SK-N-MC (cell line): Measurements from ENCODE around the gene TRIAP1.
A peak's percentile ranks its signal among the peaks of the same experiment; 100 is the strongest.
"Not testable (repeated sequence)": the region's sequence is repeated elsewhere in the genome, so short reads cannot be mapped to it uniquely, and the experiment has no call there.

Experiments
- DNase-seq: peaks from one replicate; pipeline ENCODE4 v3.0.0-alpha.2; 2011; ENCODE audit warnings: low read depth, low spot score
- H3K27ac ChIP-seq: fragments of 200-600 bp; sonication (generic); 2 replicates; pipeline ENCODE4 v1.5.1; 2016; ENCODE audit warnings: mixed run types
- H3K36me3 ChIP-seq: fragments of 200-600 bp; sonication (generic); 2 replicates; pipeline ENCODE4 v1.6.1; 2017; ENCODE audit warnings: antibody characterized with exemption, low read length, mixed read lengths; ENCODE audit not compliant: insufficient read depth
- H3K4me3 ChIP-seq: fragments of 200-600 bp; sonication (generic); 2 replicates; pipeline ENCODE4 v1.5.1; 2016
- H3K9ac ChIP-seq: fragments of 200-600 bp; sonication (generic); 2 replicates; pipeline ENCODE4 v1.8.0; 2017; ENCODE audit warnings: mixed run types, mixed read lengths; ENCODE audit not compliant: insufficient read length
- H3K9me3 ChIP-seq: fragments of 200-600 bp; sonication (generic); 2 replicates; pipeline ENCODE4 v1.6.1; 2017; ENCODE audit warnings: low read depth, mild to moderate bottlenecking, antibody characterized with exemption, low read length, moderate library complexity, mixed read lengths
- EZH2 ChIP-seq: fragments of 200-600 bp; sonication (generic); IDR thresholded peaks from one replicate; pipeline ENCODE4 v1.6.1; 2017; ENCODE audit warnings: antibody characterized with exemption
- FOXP2 ChIP-seq: optimal IDR thresholded peaks from 2 replicates; pipeline ENCODE3; 2011; ENCODE audit warnings: mild to moderate bottlenecking, moderate library complexity; ENCODE audit not compliant: insufficient read depth; ENCODE audit errors: extremely low read length, control extremely low read depth
- POLR2AphosphoS5 ChIP-seq: IDR thresholded peaks from 2 replicates; pipeline ENCODE4 v1.6.1; 2012; ENCODE audit warnings: mild to moderate bottlenecking, low read depth, low read length, borderline replicate concordance

The TRIAP1 gene

GRCh38 chr12:120447992-120448391 is 1.8 kb upstream of the TRIAP1 start:
- Histone ChIP-seq H3K27ac (no peak overlapping the region), H3K4me3 (0 out of 2 replicates have a peak overlapping the region, but pooled peaks have one; percentile 22), H3K36me3 (peaks cover 55% of the 10 kb centered on the region), H3K9ac (no peak overlapping the region), H3K9me3 (no peaks in the 10 kb centered on the region)
- no peak for DNase-seq
- no peak for TF ChIP-seq FOXP2

- peak overlapping the region; percentile 94 for H3K4me3 ChIP-seq
- H3K9me3 ChIP-seq, DNase-seq: not testable (repeated sequence)
- H3K27ac ChIP-seq, result peak overlapping the region; percentile 67
- H3K36me3 ChIP-seq, result peaks cover 51% of the 10 kb centered on the region
- peak overlapping the region; percentile 96 for H3K9ac ChIP-seq
These were observed 627 bp upstream of the TRIAP1 start for GRCh38 chr12:120446844-120447178.

GRCh38 chr12:120444676-120445075 is 1.5 kb downstream of the TRIAP1 start:
- Histone ChIP-seq H3K4me3 (no peak overlapping the region), H3K9me3 (no peaks in the 10 kb centered on the region), H3K27ac (no peak overlapping the region), H3K36me3 (peaks cover 60% of the 10 kb centered on the region), H3K9ac (peak overlapping the region; percentile 37)
- no peak for DNase-seq
- TF ChIP-seq POLR2AphosphoS5 (no peak), EZH2 (no peak), FOXP2 (no peak)

GRCh38 chr12:120439646-120440247 is 6.4 kb downstream of the TRIAP1 start:
- no peak for DNase-seq
- TF ChIP-seq POLR2AphosphoS5 (no peak), FOXP2 (no peak), EZH2 (no peak)
- Histone ChIP-seq H3K9ac (no peak overlapping the region), H3K9me3 (no peaks in the 10 kb centered on the region), H3K36me3 (peaks cover 50% of the 10 kb centered on the region), H3K4me3 (peak overlapping the region; percentile 21; the same call in 1 of the 2 replicates), H3K27ac (no peak overlapping the region)

GRCh38 chr12:120438495-120439198 is 7.5 kb downstream of the TRIAP1 start:
- H3K9ac ChIP-seq, result peak overlapping the region; percentile 81

GRCh38 chr12:120437735-120438494 is 8.3 kb downstream of the TRIAP1 start, which contains the start of gene COX6A1:
TSS of gene COX6A1 (plus strand) at chr12:120438113. CDS start at chr12:120438127, 14 bp downstream.
- H3K27ac ChIP-seq, result 0 out of 2 replicates have a peak within 1 kb of the TSS, but pooled peaks have one; percentile 4
- TF ChIP-seq EZH2 (no peak), FOXP2 (no peak), POLR2AphosphoS5 (peak; percentile 89; the same call in 1 of the 2 replicates)
- peaks cover 32% of the 10 kb centered on the region for H3K36me3 ChIP-seq
- H3K9me3 ChIP-seq, result no peaks in the 10 kb centered on the region
- DNase-seq, result peak; percentile 96
- peak within 1 kb of the TSS; percentile 81 for H3K9ac ChIP-seq
- peak within 1 kb of the TSS; percentile 88 for H3K4me3 ChIP-seq

More at GRCh38 chr12:120438495-120439198, 7.5 kb downstream of the TRIAP1 start:
- no peak overlapping the region for H3K27ac ChIP-seq
- H3K36me3 ChIP-seq, result peaks cover 39% of the 10 kb centered on the region
- H3K9me3 ChIP-seq, result no peaks in the 10 kb centered on the region
- H3K4me3 ChIP-seq, result peak overlapping the region; percentile 88
- TF ChIP-seq EZH2 (no peak), FOXP2 (no peak), POLR2AphosphoS5 (no peak)
- no peak for DNase-seq

GRCh38 chr12:120432772-120433525 is 13.2 kb downstream of the TRIAP1 start:
- DNase-seq, result no peak
- TF ChIP-seq FOXP2, result no peak
- TF ChIP-seq POLR2AphosphoS5, result no peak
- TF ChIP-seq EZH2, result no peak
- Histone ChIP-seq H3K4me3 (no peak overlapping the region), H3K36me3 (no peaks in the 10 kb centered on the region), H3K9ac (no peak overlapping the region), H3K9me3 (no peaks in the 10 kb centered on the region), H3K27ac (no peak overlapping the region)

GRCh38 chr12:120429368-120429767 is 16.8 kb downstream of the TRIAP1 start:
- Histone ChIP-seq H3K4me3 (no peak overlapping the region), H3K27ac (no peak overlapping the region), H3K9ac (no peak overlapping the region), H3K36me3 (no peaks in the 10 kb centered on the region), H3K9me3 (no peaks in the 10 kb centered on the region)
- TF ChIP-seq EZH2 (no peak), FOXP2 (no peak), POLR2AphosphoS5 (no peak)
- no peak for DNase-seq
